Epithelial cell of proximal tubule (primary cell): ENCODE results near the gene CDH4. TPM values are rescaled to one million over a fixed set of nuclear protein-coding genes. Genes with fewer than 3 reads are reported as not detected.

Source experiments
- DNase-seq: peaks from one replicate; pipeline ENCODE4 v3.0.0-alpha.2; 2011; ENCODE audit warnings: low read depth
- H3K4me3 ChIP-seq: 2 replicates; pipeline ENCODE4 v1.5.1; 2011; ENCODE audit warnings: low read depth, mild to moderate bottlenecking, low read length
- CTCF ChIP-seq: conservative IDR thresholded peaks from 2 replicates; pipeline ENCODE4 v1.5.1; 2012; ENCODE audit warnings: low read depth, mild to moderate bottlenecking, low read length
- total RNA-seq: library from RNA; depleted of rRNA; stranded (reverse); fragments of >200 nt; gene quantifications from 2 replicates; pipeline ENCODE4 v1.2.3, GENCODE V29; 2015

CDH4 gene
- total RNA-seq, 1 donor from 2014 or later = 17.1 TPM

- no peak for TF ChIP-seq CTCF
- no peak for DNase-seq
- no peak overlapping the region for H3K4me3 ChIP-seq
Measured at GRCh38 chr20:61516346-61517208, 264.5 kb downstream of the CDH4 start.

- no peak for TF ChIP-seq CTCF
- H3K4me3 ChIP-seq = no peak overlapping the region
- no peak for DNase-seq
Measured at GRCh38 chr20:61517419-61517818, 265.4 kb downstream of the CDH4 start.

GRCh38 chr20:61518424-61518951, 266.4 kb downstream of the CDH4 start:
- TF ChIP-seq CTCF = no peak

GRCh38 chr20:61519488-61519887, 267.4 kb downstream of the CDH4 start:
- no peak for DNase-seq
- TF ChIP-seq CTCF = no peak
- no peak overlapping the region for H3K4me3 ChIP-seq

More at GRCh38 chr20:61518424-61518951, 266.4 kb downstream of the CDH4 start:
- no peak overlapping the region for H3K4me3 ChIP-seq
- DNase-seq = no peak

- TF ChIP-seq CTCF = no peak
- no peak for DNase-seq
- no peak overlapping the region for H3K4me3 ChIP-seq
Measured at GRCh38 chr20:61520076-61520892, 268.2 kb downstream of the CDH4 start.

GRCh38 chr20:61520893-61521460, 268.9 kb downstream of the CDH4 start:
- no peak for TF ChIP-seq CTCF
- no peak for DNase-seq
- H3K4me3 ChIP-seq = no peak overlapping the region
